Hepatocyte (in vitro differentiated cells): ENCODE data around the gene RTF1.

Source experiments
- CTCF ChIP-seq: fragments of 200-600 bp; sonication (generic); IDR thresholded peaks from 2 replicates; pipeline ENCODE4 v1.5.1; 2016; ENCODE audit warnings: antibody characterized with exemption, mild to moderate bottlenecking; ENCODE audit not compliant: poor library complexity
- EZH2 ChIP-seq: fragments of 200-600 bp; sonication (generic); IDR thresholded peaks from 2 replicates; pipeline ENCODE4 v1.6.1; 2016; ENCODE audit warnings: antibody characterized with exemption, mild to moderate bottlenecking, borderline replicate concordance

GRCh38 chr15:41499109-41499851 is 82.4 kb downstream of the RTF1 start:
- TF ChIP-seq CTCF, result no peak
- no peak for TF ChIP-seq EZH2
